Renal cortex interstitium (tissue), 15 donors: ENCODE results near the gene ZNF439. TPM values are rescaled to one million over a fixed set of nuclear protein-coding genes. Genes with fewer than 3 reads are reported as not detected.
"Not testable (repeated sequence)": the region's sequence is repeated elsewhere in the genome, so short reads cannot be mapped to it uniquely, and the experiment has no call there.

ENCODE experiments used
- DNase-seq, 11 donors: peaks; one replicate each; pipeline ENCODE4 v3.0.0-alpha.2; 2013; ENCODE audit warnings: low read depth in 9 of 11, low spot score in 4 of 11; ENCODE audit errors: extremely low read depth in 1 of 11
- long read RNA-seq, 16 experiments: transcript quantifications; one replicate each; lab custom pipeline, GENCODE V29; 2026
- polyA plus RNA-seq, 3 donors: library from polyadenylated mRNA; unstranded; fragments of 120-200 nt; gene quantifications; one replicate each; pipeline ENCODE4 v1.2.1, GENCODE V29; 2013; ENCODE audit not compliant: insufficient read length in 3 of 3

Gene ZNF439
- 10 to 100 TPM; 17.5 to 27.4 (median 24.0) TPM for polyA plus RNA-seq
- long read RNA-seq, donor 1, partial matches to known transcripts: 0 of 3 reads
- long read RNA-seq, donor 1, other reads (novel, unspliced or antisense): 0 of 3 reads
- long read RNA-seq, donor 2, partial matches to known transcripts: 0 of 1 reads
- long read RNA-seq, donor 2, other reads (novel, unspliced or antisense): 0 of 1 reads
- long read RNA-seq, donor 3, partial matches to known transcripts: 0 of 2 reads
- long read RNA-seq, donor 3, other reads (novel, unspliced or antisense): 0 of 2 reads
- long read RNA-seq, donor 4: 0 reads
- long read RNA-seq, donor 5: 0 reads
- long read RNA-seq, donor 6, partial matches to known transcripts: 0 of 5 reads
- long read RNA-seq, donor 6, other reads (novel, unspliced or antisense): 0 of 5 reads
- long read RNA-seq, donor 7, partial matches to known transcripts: 0 of 3 reads
- long read RNA-seq, donor 7, other reads (novel, unspliced or antisense): 0 of 3 reads
- long read RNA-seq, donor 8: 0 reads
- long read RNA-seq, donor 9, partial matches to known transcripts: 0 of 1 reads
- long read RNA-seq, donor 9, other reads (novel, unspliced or antisense): 0 of 1 reads
- long read RNA-seq, donor 10, partial matches to known transcripts: 0 of 7 reads
- long read RNA-seq, donor 10, other reads (novel, unspliced or antisense): 6 of 7 reads
- long read RNA-seq, donor 11: 0 reads
- long read RNA-seq, donor 12, partial matches to known transcripts: 0 of 1 reads
- long read RNA-seq, donor 12, other reads (novel, unspliced or antisense): 0 of 1 reads
- long read RNA-seq, donor 13: 0 reads
- long read RNA-seq, donor 14, partial matches to known transcripts: 0 of 1 reads
- long read RNA-seq, donor 14, other reads (novel, unspliced or antisense): 0 of 1 reads
- long read RNA-seq, donor 15, partial matches to known transcripts: 0 of 1 reads
- long read RNA-seq, donor 15, other reads (novel, unspliced or antisense): 0 of 1 reads
- long read RNA-seq, donor 16, transcript ZNF439-204 (1 exons, 2,385 nt): major isoform, 9 of 20 reads
- long read RNA-seq, donor 16, partial matches to known transcripts: 6 of 20 reads
- long read RNA-seq, donor 16, other reads (novel, unspliced or antisense): 5 of 20 reads

DNA sequence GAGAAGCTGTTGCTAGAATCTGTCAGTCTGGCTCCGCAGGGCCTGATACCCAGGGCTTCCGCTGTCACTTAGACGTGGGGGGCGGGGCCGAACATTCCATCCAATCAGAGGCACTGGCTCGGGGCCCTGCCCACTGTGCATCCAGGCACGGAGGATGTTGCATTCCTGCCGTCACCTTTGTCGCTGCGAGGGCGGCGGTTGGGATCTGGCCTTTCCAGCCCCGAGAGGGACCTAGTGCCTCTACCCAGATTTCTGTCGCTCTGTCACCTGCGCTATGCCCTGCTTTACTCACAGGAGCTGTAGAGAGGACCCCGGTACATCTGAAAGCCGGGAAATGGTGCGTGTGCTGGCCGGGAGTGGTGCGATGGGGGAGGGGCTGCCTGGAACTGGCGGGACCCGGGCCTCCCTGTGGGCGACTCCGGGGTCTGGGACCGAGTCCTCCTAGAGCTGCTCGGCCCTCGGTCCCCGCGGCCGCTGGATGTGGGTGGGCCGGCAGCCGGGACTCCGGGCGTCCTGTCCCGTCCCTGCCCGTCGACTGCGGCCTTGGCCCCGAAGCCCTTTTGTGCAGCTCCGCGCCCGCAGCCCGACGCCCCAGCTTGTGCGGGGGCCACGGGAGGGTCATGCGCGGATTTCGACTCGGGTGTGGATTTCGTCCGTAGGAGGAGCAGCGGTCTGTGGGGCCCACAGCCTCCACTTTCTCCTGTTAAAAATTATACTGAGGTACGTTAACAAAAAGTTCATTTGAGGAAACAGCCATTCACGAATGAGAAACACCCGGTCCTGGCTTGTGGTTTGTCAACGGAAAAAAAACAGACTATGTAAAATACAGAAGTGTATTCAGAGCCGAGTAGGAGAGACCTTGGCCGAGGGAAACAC lies at the start of gene ZNF439:
TSS of gene ZNF439 (plus strand) at position 133 of the 876 bp plus-strand sequence. CDS start at position 275, 142 bp downstream.
- DNase-seq: peak; percentile 73 to 93 (median 87)

DNA sequence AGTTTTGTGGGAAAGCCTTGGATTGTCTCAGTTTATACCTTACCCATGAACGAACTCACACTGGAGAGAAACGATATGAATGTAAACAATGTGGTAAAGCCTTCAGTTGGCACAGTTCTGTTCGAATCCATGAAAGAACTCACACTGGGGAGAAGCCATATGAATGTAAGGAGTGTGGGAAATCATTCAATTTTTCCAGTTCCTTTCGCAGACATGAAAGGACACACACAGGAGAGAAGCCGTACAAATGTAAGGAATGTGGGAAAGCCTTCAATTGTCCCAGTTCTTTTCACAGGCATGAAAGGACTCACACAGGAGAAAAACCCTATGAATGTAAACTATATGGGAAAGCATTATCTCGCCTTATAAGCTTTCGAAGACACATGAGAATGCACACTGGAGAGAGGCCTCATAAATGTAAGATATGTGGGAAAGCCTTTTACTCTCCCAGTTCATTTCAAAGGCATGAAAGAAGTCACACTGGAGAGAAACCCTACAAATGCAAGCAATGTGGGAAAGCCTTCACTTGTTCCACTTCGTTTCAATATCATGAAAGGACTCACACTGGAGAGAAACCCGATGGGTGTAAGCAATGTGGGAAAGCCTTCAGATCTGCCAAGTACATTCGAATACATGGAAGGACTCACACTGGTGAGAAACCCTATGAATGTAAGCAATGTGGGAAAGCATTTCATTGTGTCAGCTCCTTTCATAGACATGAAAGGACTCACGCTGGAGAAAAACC lies 42.0 kb upstream of the ZNF439 start:
- DNase-seq: no peak

DNA sequence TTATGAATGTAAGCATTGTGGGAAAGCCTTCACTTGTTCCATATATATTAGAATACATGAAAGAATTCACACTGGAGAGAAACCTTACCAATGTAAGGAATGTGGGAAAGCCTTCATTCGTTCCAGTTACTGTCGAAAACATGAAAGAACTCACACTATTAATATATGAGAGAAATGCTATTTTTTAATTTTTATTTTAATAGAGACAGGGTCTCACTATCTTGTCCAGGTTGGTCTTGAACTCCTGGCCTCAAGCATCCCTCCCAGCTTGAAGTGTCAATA lies 41.5 kb upstream of the ZNF439 start:
- DNase-seq: no peak

DNA sequence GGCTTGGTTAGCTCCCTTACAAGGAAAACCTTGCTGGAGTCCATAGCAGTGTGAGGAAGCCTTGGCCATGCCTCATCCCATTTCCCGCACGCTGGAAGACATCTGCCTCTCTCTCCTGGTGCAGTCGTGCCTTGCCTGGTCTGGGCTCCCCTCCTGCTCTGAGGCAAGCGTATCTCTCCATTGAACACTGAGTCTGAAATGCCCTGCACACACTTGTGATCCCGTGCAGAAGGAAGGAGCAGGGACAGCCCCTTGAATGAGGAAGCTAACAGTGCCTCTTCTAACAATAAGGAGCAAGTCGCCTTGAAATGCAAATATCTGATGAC lies 34.9 kb upstream of the ZNF439 start:
- no peak for DNase-seq

DNA sequence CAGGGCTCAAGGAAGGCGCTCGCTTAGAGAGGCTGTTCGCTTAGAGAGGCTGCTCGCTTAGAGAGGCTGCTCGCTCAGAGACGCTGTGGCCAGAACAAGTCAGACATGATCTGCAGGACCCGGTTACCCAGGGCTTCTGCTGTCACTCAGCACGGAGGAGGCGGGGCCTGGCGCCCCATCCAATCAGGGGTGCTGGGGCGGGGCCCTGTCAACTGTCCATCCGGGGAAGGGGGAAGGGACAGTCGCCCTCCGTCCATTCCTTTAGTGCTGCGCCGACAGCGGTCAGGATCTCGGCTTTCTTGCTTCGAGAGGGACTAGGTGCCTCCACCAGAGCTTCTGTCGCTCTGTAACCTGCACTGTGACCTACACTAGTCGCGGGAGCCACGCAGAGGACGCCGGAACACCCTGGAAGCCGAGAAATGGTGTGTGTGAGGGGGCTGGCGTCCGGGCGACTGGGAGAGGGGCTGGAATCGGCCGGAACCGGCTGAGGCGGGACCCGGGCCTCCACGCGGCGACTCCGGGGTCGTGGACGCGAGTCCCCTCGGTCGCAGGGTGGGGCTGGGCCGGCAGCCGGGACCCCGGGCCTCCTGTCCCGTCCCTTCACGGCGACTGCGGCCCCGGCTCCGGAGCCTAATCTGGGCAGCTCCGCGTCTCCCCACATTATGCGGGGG lies 34.4 kb upstream of the ZNF439 start, which contains the start of gene ZNF440:
TSS of gene ZNF440 (plus strand) at position 245 of the 671 bp plus-strand sequence. CDS start at position 420, 175 bp downstream.
- DNase-seq: peak; percentile 86 to 95 (median 91)

DNA sequence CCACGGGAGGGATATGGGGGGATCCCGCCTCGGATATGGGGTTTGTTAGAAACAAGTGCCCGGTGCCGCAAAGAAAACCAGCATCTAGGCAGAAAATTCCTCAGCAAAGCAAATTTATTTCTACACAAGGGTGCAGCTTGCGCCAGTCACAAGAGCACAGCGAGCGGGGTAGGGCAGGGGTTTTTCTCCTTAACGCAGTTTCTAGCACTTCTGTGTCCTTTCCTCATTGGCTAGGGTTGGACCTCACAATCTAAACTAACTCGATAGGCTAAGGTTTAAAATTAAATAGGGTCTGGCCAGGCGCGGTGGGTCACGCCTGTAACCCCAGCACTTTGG lies 33.9 kb upstream of the ZNF439 start:
- peak in 2 of 11 donors; percentile 7 to 11 for DNase-seq

DNA sequence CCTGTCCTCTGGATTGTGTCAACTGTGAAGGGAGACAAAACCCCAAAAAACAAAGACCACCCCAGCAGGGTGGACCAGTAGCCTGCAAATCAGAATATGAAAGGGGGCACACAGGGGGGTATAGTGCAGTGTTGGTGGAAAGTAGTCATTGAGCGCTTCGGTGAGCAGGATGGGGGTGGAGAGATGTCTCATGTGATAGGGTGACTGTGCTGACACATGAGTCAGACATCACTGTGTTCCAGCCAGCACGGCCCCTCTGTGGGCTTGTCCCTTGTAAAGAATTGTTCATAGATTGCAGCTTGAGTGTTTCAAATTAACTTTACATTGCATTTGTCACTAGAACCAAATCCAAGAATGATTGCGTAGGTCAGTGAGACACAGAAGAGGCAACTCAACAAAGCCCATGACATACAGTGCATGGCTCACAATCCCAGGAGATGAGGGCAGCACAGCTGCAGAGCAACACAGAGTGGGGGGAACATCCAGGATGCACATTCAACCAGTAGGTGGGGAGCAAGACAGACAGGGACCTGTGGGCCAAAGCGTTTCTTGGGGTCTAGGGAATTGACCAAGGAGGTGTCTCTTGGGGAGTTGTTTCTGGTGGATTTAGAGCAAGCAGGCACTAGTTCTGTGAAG lies 26.9 kb upstream of the ZNF439 start:
- DNase-seq: no peak

DNA sequence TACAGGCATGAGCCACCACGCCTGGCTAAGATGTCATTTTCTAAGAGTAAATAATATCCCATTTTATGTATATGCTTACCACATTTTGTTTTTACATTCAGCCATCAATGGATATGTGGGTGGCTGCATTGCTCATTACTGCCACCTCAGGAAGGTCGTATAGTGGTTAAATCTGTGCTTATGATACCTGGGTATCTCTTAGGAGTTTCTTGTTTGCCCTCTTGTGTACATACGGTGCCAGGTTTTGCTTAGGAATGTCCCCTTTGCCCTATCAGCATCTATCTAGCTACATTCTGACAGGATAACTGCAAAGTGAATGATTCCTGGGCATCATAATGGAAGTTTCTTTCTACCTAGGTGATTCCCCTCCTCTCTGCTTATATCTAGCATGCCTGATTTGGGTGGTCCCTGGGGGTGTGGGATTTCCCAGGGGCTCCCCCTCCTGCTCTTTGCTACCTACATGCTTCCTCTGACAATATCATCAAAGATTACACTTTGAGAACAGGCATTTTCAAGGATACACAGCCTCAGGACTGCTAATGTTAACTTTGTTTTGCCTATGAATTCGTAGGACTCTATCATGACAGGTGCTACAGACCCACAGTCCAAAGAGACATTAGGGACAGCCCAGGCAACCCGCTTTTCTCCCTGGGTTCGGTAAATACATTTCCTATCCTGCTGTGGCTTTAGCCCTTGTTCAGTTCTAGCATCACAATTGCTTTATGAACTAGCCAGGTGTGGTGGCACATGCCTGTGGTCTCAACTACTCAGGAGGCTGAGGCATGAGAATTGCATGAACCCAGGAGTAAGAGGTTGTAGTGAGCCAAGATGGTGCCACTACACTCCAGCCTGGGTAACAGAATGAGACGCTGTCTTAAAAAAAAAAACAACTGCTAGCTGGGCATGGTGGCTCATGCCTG lies 19.3 kb upstream of the ZNF439 start:
- not testable (repeated sequence) for DNase-seq

DNA sequence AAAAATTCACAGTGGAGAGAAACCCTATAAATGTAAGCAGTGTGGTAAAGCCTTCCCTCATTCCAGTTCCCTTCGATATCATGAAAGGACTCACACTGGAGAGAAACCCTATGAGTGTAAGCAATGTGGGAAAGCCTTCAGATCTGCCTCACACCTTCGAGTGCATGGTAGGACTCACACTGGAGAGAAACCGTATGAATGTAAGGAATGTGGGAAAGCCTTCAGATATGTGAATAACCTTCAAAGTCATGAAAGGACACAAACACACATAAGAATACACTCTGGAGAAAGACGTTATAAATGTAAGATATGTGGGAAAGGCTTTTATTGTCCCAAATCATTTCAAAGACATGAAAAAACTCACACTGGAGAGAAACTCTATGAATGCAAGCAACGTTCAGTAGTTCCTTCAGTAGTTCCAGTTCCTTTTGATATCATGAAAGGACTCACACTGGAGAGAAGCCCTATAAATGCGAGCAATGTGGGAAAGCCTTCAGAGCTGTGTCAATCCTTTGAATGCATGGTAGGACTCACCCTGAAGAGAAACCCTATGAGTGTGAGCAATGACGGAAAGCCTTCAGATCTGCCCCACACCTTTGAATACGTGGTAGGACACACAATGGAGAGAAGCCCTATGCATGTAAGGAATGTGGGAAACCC lies 16.1 kb upstream of the ZNF439 start:
- no peak for DNase-seq

DNA sequence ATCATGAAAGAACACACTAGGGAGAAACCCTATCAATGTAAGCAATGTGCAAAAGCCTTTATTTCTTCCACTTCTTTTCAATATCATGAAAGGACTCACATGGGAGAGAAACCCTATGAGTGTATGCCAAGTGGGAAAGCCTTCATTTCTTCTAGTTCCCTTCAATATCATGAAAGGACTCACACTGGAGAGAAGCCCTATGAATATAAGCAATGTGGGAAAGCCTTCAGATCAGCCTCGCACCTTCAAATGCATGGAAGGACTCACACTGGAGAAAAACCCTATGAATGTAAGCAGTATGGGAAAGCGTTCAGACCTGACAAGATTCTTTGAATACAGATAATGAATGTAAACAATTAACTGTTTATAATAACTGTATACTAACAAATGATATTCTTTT lies 15.0 kb upstream of the ZNF439 start:
- no peak for DNase-seq

DNA sequence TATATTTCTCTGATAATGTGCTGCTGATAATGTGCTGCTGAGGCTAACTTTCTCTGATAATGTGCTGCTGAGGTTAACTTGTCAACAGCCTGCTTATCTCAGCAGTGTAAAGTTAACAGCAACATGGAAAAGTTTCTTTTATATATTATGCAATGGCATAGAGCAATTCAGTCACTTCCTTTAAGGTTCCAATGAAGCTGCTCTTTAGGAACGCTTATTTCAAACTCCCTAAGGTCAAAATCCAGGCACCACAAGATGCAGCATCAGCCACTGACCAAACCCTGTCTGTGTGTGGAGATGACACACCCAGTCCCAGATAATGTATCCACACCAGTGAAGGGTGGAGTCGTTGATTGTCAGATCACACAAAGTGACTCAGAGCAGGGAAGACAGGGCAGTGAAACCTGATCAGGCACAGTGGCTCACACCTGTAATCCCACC lies 12.9 kb upstream of the ZNF439 start:
- DNase-seq: not testable (repeated sequence)

DNA sequence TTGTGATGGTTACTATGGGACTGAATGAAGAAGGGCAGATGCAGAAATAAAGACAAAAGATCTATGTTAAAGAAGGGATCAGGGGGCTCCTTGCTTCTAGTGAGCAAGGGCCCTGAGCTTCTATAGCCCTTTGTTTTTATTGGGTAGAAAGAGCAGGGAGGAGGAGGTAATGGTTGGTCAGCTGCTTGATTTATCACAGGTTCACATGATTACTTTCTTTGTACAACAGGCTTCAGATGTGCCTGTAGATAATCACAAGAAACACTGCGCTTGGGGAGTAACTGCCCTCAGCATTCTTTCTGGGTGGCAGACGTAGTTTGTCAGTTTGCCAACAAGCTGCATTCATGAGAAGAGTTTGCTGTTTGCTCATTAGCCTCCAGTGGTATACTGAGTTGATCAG lies 4.8 kb upstream of the ZNF439 start:
- DNase-seq: peak in 7 of 11 donors; percentile 7 to 45 (median 18)

DNA sequence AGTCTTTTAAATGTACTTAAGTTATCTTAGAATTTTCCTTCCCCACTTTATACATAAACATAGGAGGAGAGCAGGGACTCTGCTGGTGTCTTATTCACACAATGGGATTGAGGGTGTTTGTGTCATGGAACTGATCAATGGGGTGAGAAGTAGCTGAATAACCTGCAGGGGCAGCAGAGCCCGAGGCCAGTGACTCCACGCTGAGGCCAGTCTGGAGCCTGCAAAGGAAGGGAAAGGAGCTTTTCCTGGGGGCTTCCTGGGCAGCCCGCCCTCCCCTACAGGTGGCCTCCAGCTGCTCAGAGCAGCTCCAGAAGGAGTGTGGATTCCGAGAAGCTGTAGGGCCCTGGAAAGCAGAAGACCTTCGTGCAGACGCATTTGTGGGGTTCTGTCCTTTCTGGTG lies 911 bp upstream of the ZNF439 start:
- not testable (repeated sequence) for DNase-seq

DNA sequence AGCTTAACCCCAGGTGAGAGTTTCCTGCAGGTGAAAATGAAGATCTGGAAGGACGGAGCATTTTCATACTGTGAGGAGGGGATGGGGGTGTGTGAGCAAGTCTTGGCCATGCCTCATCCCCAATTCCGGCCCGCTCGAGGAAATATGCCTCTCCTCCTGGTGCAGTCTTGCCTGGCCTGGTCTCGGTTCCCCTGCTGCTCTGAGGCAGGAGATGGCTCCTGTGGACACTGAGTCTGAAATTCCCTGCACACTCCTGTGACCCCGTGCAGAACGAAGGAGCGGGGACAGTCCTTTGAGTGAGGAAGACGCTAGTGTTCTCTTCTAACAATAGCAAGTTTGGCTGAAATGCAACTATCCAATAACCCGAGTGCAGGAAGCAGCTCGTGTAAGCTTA lies 329 bp upstream of the ZNF439 start:
- DNase-seq: no peak

DNA sequence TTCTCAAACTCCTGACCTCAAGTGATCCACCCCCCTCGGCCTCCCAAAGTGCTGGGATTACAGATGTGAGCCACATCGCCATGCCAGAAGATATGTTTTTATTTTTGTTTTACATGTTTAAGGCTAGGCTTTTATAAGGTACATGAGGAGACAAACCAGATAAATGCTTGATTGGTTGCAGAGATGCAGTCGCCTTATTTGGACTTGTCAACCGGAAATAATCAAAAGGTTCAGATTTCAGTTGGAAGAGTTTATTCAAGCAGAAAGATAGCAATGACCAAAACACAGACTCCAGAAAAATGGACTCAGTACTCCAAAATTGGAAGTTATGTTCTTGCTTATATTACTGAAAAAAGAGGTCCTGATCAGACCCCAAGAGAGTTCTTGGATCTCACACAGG lies 1.8 kb downstream of the ZNF439 start:
- not testable (repeated sequence) for DNase-seq

DNA sequence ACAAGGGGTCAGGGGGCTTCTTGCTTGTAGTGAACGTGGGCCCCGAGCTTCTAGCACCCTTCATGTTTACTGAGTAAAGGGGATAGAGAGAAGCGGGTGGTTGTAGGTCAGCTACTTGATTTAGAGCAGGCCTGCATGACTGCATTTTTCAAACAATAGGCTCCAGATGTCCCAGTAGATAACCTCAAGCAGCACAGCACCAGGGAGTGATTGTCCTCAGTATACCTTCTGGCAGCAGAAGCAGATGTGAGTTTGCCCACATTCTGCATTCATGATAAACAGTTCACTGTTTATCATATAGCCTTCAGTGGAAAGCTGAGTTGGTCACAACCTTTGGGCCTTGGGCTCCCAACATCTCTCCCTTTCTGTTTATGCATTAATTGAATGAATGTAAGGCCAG lies 4.8 kb downstream of the ZNF439 start:
- DNase-seq: no peak
